Cardiac fibroblast (primary cell): ENCODE measurements around the gene EGFL7.

Source experiments
- DNase-seq, 2 donors: peaks; one replicate each; pipeline versions ENCODE4 v3.0.0 to v3.0.0-alpha.2; 2010; ENCODE audit warnings: low read depth in 2 of 2
- H3K4me3 ChIP-seq, 2 donors: replicated peaks in 1 of 2; 1 replicate in 1 of 2; 2 replicates in 1 of 2; pipeline ENCODE4 v1.5.1; 2011; ENCODE audit warnings: low read depth in 2 of 2, low read length in 2 of 2, mild to moderate bottlenecking in 2 of 2, moderate library complexity in 1 of 2
- CTCF ChIP-seq: IDR thresholded peaks from one replicate; pipeline ENCODE4 v1.5.1; 2011; ENCODE audit warnings: low read depth, mild to moderate bottlenecking, low read length, inconsistent platforms

The EGFL7 gene

DNA sequence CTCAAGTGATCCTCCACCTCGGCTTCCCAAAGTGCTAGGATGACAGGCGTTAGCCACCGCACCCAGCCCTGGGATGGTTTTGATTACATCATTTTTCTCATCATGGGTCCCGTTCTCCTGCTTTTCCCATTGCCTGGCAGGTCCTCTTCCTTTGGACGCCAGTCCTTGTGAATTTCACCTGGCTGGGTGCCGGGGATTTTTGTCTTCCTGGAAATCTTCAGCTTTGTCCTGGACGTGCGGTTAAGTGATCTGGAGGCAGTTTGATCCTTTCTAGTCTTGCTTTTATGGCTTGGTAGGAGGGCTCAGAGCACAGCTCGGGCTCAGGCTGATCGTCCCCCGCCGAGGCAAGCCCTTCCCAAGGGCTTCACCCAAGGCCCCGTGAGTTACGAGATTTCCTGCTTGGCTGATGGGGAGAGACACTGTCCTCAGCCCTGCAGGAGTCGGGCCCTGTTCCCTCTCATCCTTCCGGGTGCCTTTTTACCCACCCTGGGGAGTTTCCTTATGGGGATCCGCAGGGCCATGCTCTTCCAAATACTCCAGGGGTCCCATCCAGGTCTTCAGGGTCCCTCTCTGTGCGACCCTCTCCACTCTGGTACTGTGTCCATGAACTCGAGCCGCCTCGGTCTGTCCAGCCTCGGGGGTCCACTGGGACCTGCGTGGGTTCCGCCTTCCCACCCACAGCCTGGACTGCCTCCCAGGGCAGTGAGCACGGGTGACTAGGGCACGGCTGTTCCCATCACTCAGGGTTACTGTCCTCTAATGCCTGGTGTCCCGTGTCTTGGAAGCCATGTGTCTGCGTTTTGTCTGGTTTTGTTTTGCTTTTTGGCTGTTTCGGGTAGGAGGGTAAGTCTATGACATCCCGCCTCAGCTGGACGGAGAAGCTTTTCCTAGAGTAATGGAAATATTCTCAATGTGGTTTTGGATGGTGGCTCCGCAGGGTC is 22.3 kb upstream of the EGFL7 start:
- no peak for TF ChIP-seq CTCF
- no peak for DNase-seq
- H3K4me3 ChIP-seq: no peak overlapping the region

GRCh38 chr9:136642439-136642921 is 20.2 kb upstream of the EGFL7 start:
- no peak for TF ChIP-seq CTCF
- peak in 1 of 2 donors; percentile 42 for DNase-seq
- H3K4me3 ChIP-seq: no peak overlapping the region

GRCh38 chr9:136643596-136644342 is 18.9 kb upstream of the EGFL7 start:
- DNase-seq: no peak
- H3K4me3 ChIP-seq: no peak overlapping the region
- no peak for TF ChIP-seq CTCF

DNA sequence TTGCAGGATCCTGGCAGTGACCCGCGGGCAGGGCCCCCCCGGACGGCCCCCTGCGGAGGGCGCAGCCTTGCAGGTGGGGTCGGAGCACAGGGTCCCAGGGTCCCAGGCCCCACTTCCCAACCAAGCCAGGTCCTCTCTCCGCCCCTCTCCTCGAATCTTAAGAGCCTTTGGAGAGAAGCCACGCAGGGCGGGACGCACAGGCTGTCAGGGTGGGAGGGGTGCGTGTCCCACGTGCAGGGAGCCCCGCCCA is 18.4 kb upstream of the EGFL7 start:
- TF ChIP-seq CTCF: no peak
- DNase-seq: peak in 1 of 2 donors; percentile 85
- no peak overlapping the region for H3K4me3 ChIP-seq

- peak; percentile 68 for TF ChIP-seq CTCF
- no peak overlapping the region for H3K4me3 ChIP-seq
- DNase-seq: peak; percentile 44 to 59
These were observed 17.9 kb upstream of the EGFL7 start for GRCh38 chr9:136644593-136645351.

- H3K4me3 ChIP-seq: no peak overlapping the region
- no peak for DNase-seq
- TF ChIP-seq CTCF: no peak
These were observed 17.3 kb upstream of the EGFL7 start for GRCh38 chr9:136645352-136645902.
